K562 (cell line): ENCODE data around the gene RCC2. TPM values are rescaled to one million over a fixed set of nuclear protein-coding genes. Genes with fewer than 3 reads are reported as not detected.

Experiments used
- FOXP1 ChIP-seq: sonication (generic); formaldehyde crosslinking; IDR thresholded peaks from 2 replicates; pipeline ENCODE4 v1.8.0; 2022; ENCODE audit warnings: mild to moderate bottlenecking, missing genetic modification reagents
- HMGN3 ChIP-seq: IDR thresholded peaks from 2 replicates; pipeline ENCODE4 v1.6.1; 2011; ENCODE audit warnings: borderline replicate concordance, low read depth, mild to moderate bottlenecking, mixed read lengths, low read length; ENCODE audit not compliant: insufficient read length; ENCODE audit errors: extremely low read depth
- PPARD ChIP-seq: fragments of 250-450 bp; sonication (Bioruptor Pico); IDR thresholded peaks from 2 replicates; pipeline ENCODE4 v1.8.0; 2022; ENCODE audit warnings: inconsistent platforms, mild to moderate bottlenecking, moderate library complexity
- SP2 ChIP-seq: IDR thresholded peaks from 2 replicates; pipeline ENCODE4 v1.6.1; 2011; ENCODE audit warnings: mild to moderate bottlenecking, low read depth, low read length, moderate library complexity; ENCODE audit not compliant: poor library complexity, severe bottlenecking; ENCODE audit errors: extremely low read depth
- TAF15 ChIP-seq: fragments of 200-400 bp; formaldehyde crosslinking; IDR thresholded peaks from 2 replicates; pipeline ENCODE4 v1.6.1; 2017; ENCODE audit warnings: mild to moderate bottlenecking, low read depth, low read length, moderate library complexity
- ZNF324 ChIP-seq: fragments of 250-450 bp; sonication (Bioruptor Pico); IDR thresholded peaks from 2 replicates; pipeline ENCODE4 v1.4.0; 2020; ENCODE audit warnings: mild to moderate bottlenecking
- ZNF408 ChIP-seq: fragments of 250-450 bp; sonication (Bioruptor Pico); IDR thresholded peaks from 2 replicates; pipeline ENCODE4 v1.4.0; 2020; ENCODE audit warnings: low read depth, mild to moderate bottlenecking, moderate library complexity
- ZNF79 ChIP-seq: fragments of 250-450 bp; sonication (Bioruptor Pico); IDR thresholded peaks from 2 replicates; pipeline ENCODE4 v1.4.0; 2020; ENCODE audit warnings: low read depth, mild to moderate bottlenecking, moderate library complexity
- polyA plus RNA-seq, 8 experiments: library from polyadenylated mRNA; depleted of rRNA in 4 of 8; stranded (reverse) in 5 of 8; unstranded in 3 of 8; fragments of >200 nt; fragmentation: Nextera tagmentation in 2 of 8; fragmentation: Illumina TruSeq in 1 of 8; extraction: Ambion mirVana in 2 of 8; extraction: Trizol in 1 of 8; gene quantifications; 2 replicates each; pipeline versions ENCODE4 v1.2.1 to v1.2.3, GENCODE V29; 2011 to 2014; ENCODE audit warnings: inconsistent platforms in 1 of 8, missing spikeins in 1 of 8
- total RNA-seq, 7 experiments: library from RNA; depleted of rRNA in 6 of 7; stranded (reverse); fragments of >200 nt in 6 of 7; fragmentation: Illumina TruSeq in 2 of 7; extraction: Trizol in 2 of 7; gene quantifications; 2 replicates each; pipeline versions ENCODE4 v1.2.1 to v1.2.3, GENCODE V29; 2011 to 2021; ENCODE audit warnings: low replicate concordance in 1 of 7
- TF ChIP-seq, protein P1 (sequence below): fragments of 250-450 bp; sonication (Bioruptor Pico); IDR thresholded peaks from 2 replicates; pipeline ENCODE4 v1.4.0; 2020
- TF ChIP-seq, protein P2 (sequence below), 2 experiments: IDR thresholded peaks in 1 of 2; conservative IDR thresholded peaks in 1 of 2; 2 replicates each; pipeline ENCODE4 v1.6.1; 2016; ENCODE audit warnings: low read depth in 2 of 2, mild to moderate bottlenecking in 1 of 2, missing compliant biosample characterization in 1 of 2, missing genetic modification characterization in 1 of 2, moderate library complexity in 1 of 2
- TF ChIP-seq, protein P3 (sequence below): sonication (generic); formaldehyde crosslinking; IDR thresholded peaks from 2 replicates; pipeline ENCODE4 v1.9.0; 2022; ENCODE audit warnings: mild to moderate bottlenecking, missing genetic modification reagents
- TF ChIP-seq, protein P4 (sequence below): sonication (generic); formaldehyde crosslinking; IDR thresholded peaks from 2 replicates; pipeline ENCODE4 v1.8.1; 2023; ENCODE audit warnings: mild to moderate bottlenecking, missing genetic modification reagents

Gene RCC2
- total and polyA plus RNA-seq, 9 of the 15 experiments (the other 6 are each of a cell fraction or from before 2014, with no cell fraction given): 31.8 to 292 (median 116) TPM

DNA sequence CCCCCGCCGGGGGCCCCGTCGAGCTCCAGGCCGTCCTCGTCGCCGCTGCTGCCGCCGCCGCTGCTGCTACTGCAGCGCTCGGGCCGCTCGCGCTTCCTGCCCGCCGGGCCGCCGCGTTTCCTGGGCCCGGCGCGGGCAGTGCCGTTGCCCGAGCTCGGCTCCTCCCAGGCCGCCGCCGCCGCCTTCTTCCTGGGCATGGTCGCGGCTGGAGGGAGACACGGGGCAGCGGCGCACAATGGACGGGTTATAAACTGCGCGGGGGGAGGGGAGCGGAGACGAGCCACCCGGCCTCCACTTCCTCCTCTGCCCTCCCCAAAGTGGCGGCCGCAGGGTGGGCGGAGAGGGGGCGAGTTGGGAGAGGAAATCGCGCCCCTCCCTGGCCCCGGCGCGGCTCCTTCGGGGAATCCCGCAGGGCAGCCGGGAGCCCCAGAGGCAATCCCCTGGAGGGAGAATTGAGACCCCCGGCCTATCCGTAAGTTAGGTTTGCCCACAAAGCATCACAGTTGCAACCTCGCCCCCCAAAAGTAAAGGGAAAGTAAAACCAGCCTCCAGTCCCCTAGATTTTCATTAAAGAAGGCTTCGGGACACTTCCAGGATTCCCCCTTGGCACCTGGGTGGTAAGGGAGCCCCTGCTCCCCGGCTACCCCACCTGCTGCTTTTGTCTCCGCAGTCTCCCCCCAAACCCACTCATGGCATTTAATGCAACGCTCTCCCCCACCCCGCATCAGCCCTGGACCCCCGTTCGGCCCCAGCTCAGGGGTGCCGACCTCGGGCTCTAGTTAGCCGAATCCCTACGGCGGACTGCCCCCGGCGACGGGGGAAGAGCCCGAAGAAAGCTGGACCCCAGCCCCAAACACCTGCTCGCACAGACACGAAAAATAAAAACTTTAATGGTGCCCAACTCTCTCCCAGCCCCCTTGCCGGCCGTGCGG is 893 bp downstream of the RCC2 start (continued):
- TF ChIP-seq FOXP1 (CRISPR knock-in tag) (peak; percentile 92; the same call in 1 of the 2 replicates), SP2 (no peak), HMGN3 (peak; percentile 54), ZNF79 (CRISPR knock-in tag) (no peak), TAF15 (no peak), PPARD (no peak), ZNF408 (CRISPR knock-in tag) (no peak), ZNF324 (CRISPR knock-in tag) (no peak)
- TF ChIP-seq, protein P1, sequence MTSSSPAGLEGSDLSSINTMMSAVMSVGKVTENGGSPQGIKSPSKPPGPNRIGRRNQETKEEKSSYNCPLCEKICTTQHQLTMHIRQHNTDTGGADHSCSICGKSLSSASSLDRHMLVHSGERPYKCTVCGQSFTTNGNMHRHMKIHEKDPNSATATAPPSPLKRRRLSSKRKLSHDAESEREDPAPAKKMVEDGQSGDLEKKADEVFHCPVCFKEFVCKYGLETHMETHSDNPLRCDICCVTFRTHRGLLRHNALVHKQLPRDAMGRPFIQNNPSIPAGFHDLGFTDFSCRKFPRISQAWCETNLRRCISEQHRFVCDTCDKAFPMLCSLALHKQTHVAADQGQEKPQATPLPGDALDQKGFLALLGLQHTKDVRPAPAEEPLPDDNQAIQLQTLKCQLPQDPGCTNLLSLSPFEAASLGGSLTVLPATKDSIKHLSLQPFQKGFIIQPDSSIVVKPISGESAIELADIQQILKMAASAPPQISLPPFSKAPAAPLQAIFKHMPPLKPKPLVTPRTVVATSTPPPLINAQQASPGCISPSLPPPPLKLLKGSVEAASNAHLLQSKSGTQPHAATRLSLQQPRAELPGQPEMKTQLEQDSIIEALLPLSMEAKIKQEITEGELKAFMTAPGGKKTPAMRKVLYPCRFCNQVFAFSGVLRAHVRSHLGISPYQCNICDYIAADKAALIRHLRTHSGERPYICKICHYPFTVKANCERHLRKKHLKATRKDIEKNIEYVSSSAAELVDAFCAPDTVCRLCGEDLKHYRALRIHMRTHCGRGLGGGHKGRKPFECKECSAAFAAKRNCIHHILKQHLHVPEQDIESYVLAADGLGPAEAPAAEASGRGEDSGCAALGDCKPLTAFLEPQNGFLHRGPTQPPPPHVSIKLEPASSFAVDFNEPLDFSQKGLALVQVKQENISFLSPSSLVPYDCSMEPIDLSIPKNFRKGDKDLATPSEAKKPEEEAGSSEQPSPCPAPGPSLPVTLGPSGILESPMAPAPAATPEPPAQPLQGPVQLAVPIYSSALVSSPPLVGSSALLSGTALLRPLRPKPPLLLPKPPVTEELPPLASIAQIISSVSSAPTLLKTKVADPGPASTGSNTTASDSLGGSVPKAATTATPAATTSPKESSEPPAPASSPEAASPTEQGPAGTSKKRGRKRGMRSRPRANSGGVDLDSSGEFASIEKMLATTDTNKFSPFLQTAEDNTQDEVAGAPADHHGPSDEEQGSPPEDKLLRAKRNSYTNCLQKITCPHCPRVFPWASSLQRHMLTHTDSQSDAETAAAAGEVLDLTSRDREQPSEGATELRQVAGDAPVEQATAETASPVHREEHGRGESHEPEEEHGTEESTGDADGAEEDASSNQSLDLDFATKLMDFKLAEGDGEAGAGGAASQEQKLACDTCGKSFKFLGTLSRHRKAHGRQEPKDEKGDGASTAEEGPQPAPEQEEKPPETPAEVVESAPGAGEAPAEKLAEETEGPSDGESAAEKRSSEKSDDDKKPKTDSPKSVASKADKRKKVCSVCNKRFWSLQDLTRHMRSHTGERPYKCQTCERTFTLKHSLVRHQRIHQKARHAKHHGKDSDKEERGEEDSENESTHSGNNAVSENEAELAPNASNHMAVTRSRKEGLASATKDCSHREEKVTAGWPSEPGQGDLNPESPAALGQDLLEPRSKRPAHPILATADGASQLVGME (CRISPR knock-in tag): no peak
- TF ChIP-seq, protein P2, sequence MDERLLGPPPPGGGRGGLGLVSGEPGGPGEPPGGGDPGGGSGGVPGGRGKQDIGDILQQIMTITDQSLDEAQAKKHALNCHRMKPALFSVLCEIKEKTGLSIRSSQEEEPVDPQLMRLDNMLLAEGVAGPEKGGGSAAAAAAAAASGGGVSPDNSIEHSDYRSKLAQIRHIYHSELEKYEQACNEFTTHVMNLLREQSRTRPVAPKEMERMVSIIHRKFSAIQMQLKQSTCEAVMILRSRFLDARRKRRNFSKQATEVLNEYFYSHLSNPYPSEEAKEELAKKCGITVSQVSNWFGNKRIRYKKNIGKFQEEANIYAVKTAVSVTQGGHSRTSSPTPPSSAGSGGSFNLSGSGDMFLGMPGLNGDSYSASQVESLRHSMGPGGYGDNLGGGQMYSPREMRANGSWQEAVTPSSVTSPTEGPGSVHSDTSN (CRISPR knock-in tag; IDR thresholded peaks at IDR 0.05; ENCODE audit: low read depth): no peak
- TF ChIP-seq, protein P2 (tag; conservative IDR thresholded peaks at IDR 0.05; ENCODE audit: low read depth): no peak
- TF ChIP-seq, protein P3, sequence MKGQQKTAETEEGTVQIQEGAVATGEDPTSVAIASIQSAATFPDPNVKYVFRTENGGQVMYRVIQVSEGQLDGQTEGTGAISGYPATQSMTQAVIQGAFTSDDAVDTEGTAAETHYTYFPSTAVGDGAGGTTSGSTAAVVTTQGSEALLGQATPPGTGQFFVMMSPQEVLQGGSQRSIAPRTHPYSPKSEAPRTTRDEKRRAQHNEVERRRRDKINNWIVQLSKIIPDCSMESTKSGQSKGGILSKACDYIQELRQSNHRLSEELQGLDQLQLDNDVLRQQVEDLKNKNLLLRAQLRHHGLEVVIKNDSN (CRISPR knock-in tag): no peak
- TF ChIP-seq, protein P4, sequence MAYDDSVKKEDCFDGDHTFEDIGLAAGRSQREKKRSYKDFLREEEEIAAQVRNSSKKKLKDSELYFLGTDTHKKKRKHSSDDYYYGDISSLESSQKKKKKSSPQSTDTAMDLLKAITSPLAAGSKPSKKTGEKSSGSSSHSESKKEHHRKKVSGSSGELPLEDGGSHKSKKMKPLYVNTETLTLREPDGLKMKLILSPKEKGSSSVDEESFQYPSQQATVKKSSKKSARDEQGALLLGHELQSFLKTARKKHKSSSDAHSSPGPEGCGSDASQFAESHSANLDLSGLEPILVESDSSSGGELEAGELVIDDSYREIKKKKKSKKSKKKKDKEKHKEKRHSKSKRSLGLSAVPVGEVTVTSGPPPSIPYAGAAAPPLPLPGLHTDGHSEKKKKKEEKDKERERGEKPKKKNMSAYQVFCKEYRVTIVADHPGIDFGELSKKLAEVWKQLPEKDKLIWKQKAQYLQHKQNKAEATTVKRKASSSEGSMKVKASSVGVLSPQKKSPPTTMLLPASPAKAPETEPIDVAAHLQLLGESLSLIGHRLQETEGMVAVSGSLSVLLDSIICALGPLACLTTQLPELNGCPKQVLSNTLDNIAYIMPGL (CRISPR knock-in tag): peak; percentile 14; the same call in 1 of the 2 replicates
